Measurements from ENCODE around the gene DRG1.

DNA sequence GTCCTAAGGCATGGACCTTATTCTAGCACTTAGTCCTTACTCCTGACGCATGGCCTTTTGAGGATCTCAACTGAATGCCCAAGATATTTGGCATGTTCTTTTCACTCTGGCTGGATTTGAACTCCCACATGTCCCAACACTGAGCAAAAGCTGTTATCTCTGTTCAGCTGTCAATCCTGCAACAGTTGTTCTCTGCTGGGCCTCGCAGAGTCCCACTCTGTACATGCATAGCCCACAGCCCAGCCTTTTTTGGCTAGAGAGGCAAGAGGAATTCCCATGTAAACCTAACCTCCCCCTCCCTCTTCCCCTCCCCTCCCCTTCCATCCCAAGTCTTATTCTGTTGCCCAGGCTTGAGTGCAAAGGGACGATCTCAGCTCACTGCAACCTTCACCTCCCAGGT is 21.8 kb upstream of the DRG1 start:
- no peak for TF ChIP-seq CTCF (IDR thresholded peaks at IDR 0.05)
- no peak for TF ChIP-seq POLR2A (IDR thresholded peaks at IDR 0.05)

Data from Peyer's patch (tissue), 4 donors.